GM19193 (cell line): ENCODE results near the gene F2.

Experiments
- POLR2A ChIP-seq: IDR thresholded peaks from 4 replicates; pipeline ENCODE4 v1.6.1; 2011; ENCODE audit not compliant: insufficient read depth, insufficient read length; ENCODE audit errors: extremely low read depth

The F2 gene

GRCh38 chr11:46701078-46701654 is 17.8 kb upstream of the F2 start:
- TF ChIP-seq POLR2A, result no peak

GRCh38 chr11:46705070-46705688 is 13.8 kb upstream of the F2 start:
- no peak for TF ChIP-seq POLR2A

GRCh38 chr11:46706886-46707285 is 12.1 kb upstream of the F2 start:
- TF ChIP-seq POLR2A, result no peak

- no peak for TF ChIP-seq POLR2A
Measured at GRCh38 chr11:46710821-46711269, 8.2 kb upstream of the F2 start.

- TF ChIP-seq POLR2A, result no peak
Measured at GRCh38 chr11:46711303-46711702, 7.7 kb upstream of the F2 start.

GRCh38 chr11:46712874-46713576 is 6.0 kb upstream of the F2 start:
- no peak for TF ChIP-seq POLR2A

DNA sequence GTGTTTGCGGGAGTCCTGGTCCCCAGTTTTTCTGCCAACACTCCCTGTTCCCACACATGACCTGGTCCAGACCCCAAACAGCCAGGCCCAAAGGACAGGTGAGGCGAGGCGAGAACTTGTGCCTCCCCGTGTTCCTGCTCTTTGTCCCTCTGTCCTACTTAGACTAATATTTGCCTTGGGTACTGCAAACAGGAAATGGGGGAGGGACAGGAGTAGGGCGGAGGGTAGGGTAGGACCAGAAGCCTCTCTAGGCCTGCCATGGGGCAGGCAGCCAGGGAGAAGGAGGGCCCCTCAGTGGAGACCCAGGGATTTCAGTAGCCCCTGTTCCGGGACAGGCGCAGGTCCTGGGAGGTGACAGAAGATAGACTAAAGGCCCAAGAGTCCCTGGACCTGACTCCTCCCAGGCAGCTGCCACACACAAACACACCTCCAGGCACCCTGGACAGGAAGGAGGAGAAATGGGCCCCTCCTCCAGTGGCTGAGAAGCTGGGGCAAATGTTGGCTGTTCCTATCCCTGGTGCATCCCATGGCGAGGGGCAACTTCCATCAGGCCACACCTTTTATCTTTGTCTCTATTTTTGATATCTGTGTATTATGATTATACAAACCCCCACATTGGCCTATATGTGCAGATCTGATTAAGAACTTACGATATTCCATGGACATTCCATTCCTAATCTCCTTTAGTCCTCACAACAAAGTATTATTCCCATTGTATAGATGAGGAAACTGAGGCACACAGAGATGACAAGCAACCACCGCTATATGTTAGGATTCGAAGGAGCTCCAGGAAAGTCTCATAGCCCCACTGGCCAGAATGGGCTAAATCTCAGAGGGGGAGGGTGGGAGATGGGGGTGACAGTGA is 626 bp upstream of the F2 start:
- TF ChIP-seq POLR2A, result no peak

- TF ChIP-seq POLR2A, result no peak
Measured at GRCh38 chr11:46719543-46720218, 668 bp downstream of the F2 start.

GRCh38 chr11:46721286-46721685 is 2.3 kb downstream of the F2 start:
- no peak for TF ChIP-seq POLR2A

- TF ChIP-seq POLR2A, result no peak
Measured at GRCh38 chr11:46722566-46723358, 3.7 kb downstream of the F2 start.

DNA sequence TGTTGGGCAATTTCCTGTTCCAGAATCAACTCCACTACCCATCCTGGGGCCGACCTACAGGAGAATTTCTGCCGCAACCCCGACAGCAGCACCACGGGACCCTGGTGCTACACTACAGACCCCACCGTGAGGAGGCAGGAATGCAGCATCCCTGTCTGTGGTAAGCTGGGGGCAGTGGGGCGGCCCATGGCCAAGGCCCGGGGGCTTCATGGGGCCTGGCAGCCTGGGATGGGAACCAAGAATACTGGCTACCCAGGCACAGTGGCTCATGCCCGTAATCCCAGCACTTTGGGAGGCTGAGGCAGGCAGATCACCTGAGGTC is 4.3 kb downstream of the F2 start:
- no peak for TF ChIP-seq POLR2A

DNA sequence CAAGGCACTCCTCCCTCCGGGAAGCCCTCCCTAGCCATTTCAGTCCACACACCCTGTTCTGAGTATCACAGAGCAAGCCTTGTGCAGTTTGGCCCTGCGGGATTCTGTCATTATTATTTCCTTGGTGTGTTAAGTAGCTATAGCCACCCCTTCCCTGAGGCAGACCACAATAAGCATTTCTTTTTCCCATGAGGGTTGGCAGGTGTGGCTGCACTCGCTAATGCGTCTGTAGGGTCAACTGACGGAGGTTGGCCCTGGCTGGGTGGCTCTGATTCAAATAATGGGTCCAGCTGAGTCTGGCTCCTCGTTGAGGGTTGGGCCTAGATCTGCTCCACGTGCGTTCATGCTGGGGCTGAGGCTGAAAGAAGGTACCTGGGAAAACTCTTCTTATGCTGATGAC is 5.1 kb downstream of the F2 start:
- TF ChIP-seq POLR2A, result no peak

DNA sequence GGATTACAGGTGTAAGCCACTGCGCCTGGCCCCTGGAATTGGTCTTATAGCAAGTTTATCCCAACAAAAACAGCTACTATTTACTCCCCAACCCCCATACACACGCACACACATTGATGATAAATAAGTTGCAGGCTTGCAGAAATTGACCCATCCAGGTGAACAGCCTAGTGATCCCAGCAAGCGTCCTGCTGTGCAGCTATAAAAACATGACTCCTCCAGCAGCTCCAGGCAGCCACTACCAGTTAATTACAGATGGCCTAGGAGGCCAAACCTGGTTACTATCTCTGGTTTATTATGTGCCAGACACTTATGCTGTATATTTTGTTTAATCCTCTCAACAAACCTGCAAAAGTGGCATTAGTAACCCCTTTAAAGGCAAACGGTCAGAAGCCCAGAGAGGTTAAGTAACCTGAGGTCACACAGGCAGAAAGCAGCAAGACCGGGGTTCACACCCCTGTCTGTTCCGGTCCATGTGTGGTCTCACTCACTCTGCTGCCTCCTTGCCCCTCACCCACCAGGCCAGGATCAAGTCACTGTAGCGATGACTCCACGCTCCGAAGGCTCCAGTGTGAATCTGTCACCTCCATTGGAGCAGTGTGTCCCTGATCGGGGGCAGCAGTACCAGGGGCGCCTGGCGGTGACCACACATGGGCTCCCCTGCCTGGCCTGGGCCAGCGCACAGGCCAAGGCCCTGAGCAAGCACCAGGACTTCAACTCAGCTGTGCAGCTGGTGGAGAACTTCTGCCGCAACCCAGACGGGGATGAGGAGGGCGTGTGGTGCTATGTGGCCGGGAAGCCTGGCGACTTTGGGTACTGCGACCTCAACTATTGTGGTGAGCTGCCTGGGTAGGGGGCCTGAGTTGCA is 6.6 kb downstream of the F2 start:
- TF ChIP-seq POLR2A, result no peak
